GM21576 (cell line): ENCODE data around the gene CENPE.

Experiments used
- ATAC-seq: cut with Tn5 transposase; IDR thresholded peaks from one replicate; pipeline ENCODE4 v1.9.1; 2021; ENCODE audit warnings: mild to moderate bottlenecking, moderate library complexity; ENCODE audit not compliant: unreplicated experiment

CENPE gene

GRCh38 chr4:103079621-103080020 is 118.5 kb downstream of the CENPE start:
- no peak for ATAC-seq

GRCh38 chr4:103076747-103077347 is 121.3 kb downstream of the CENPE start, which contains the start of gene SLC9B2:
SLC9B2 (minus strand) TSS chr4:103076761; CDS start chr4:103067550, 9,211 bp downstream.
- ATAC-seq = peak; percentile 42

GRCh38 chr4:103075894-103076746 is 122.0 kb downstream of the CENPE start:
- peak; percentile 48 for ATAC-seq

- ATAC-seq = peak; percentile 3
Observed at GRCh38 chr4:103075435-103075893, 122.7 kb downstream of the CENPE start.

GRCh38 chr4:103074744-103075434 is 123.3 kb downstream of the CENPE start:
- ATAC-seq = peak; percentile 37

GRCh38 chr4:103073792-103074438 is 124.2 kb downstream of the CENPE start:
- no peak for ATAC-seq

- ATAC-seq = no peak
Observed at GRCh38 chr4:103067841-103068547, 130.1 kb downstream of the CENPE start.

- ATAC-seq = no peak
Observed at GRCh38 chr4:103060453-103061148, 137.5 kb downstream of the CENPE start.
